OCI-LY1 (cell line): ENCODE data around the gene UGGT1.

Experiments
- H2AFZ ChIP-seq: fragments of 200-600 bp; sonication (generic), shearing (Covaris generic); 2 replicates; pipeline ENCODE4 v1.6.0; 2014; ENCODE audit warnings: antibody characterized with exemption, mild to moderate bottlenecking, low read length
- H3F3A ChIP-seq: fragments of 200-600 bp; sonication (generic), shearing (Covaris generic); 2 replicates; pipeline ENCODE4 v1.6.0; 2014; ENCODE audit warnings: mild to moderate bottlenecking, antibody characterized with exemption, low read length, moderate library complexity; ENCODE audit not compliant: insufficient read depth
- H3K27ac ChIP-seq: fragments of 200-600 bp; sonication (generic); 2 replicates; pipeline ENCODE4 v1.5.1; 2014; ENCODE audit warnings: low read length, mixed run types, mild to moderate bottlenecking, low read depth; ENCODE audit not compliant: poor library complexity, severe bottlenecking
- H3K27me3 ChIP-seq: fragments of 200-600 bp; sonication (generic); 2 replicates; pipeline ENCODE4 v1.6.0; 2014; ENCODE audit warnings: antibody characterized with exemption, mild to moderate bottlenecking, low read length, moderate library complexity; ENCODE audit not compliant: insufficient read depth
- H3K36me3 ChIP-seq: fragments of 200-600 bp; sonication (generic); 2 replicates; pipeline ENCODE4 v1.6.1; 2014; ENCODE audit warnings: mild to moderate bottlenecking, antibody characterized with exemption, low read length, moderate library complexity, mixed read lengths; ENCODE audit not compliant: insufficient read depth
- H3K4me1 ChIP-seq: fragments of 200-600 bp; sonication (generic); 2 replicates; pipeline ENCODE4 v1.5.1; 2014; ENCODE audit warnings: mild to moderate bottlenecking, low read length, moderate library complexity; ENCODE audit not compliant: insufficient read depth, severe bottlenecking
- H3K4me2 ChIP-seq: fragments of 200-600 bp; sonication (generic), shearing (Covaris generic); 2 replicates; pipeline ENCODE4 v1.6.1; 2014; ENCODE audit warnings: low read length
- H3K4me3 ChIP-seq: fragments of 200-600 bp; sonication (generic); 2 replicates; pipeline ENCODE4 v1.5.1; 2014; ENCODE audit warnings: low read length, low read depth, mild to moderate bottlenecking, mixed read lengths; ENCODE audit not compliant: poor library complexity, severe bottlenecking
- H3K79me2 ChIP-seq: fragments of 200-600 bp; shearing (Covaris generic); 2 replicates; pipeline ENCODE4 v1.6.1; 2016; ENCODE audit warnings: mixed run types, low read length, mixed read lengths; ENCODE audit not compliant: insufficient read depth
- H3K9ac ChIP-seq: fragments of 200-600 bp; sonication (generic), shearing (Covaris generic); 2 replicates; pipeline ENCODE4 v1.6.1; 2014; ENCODE audit warnings: mild to moderate bottlenecking, low read length, mixed read lengths
- H3K9me2 ChIP-seq: fragments of 200-600 bp; sonication (generic), shearing (Covaris generic); 2 replicates; pipeline ENCODE4 v1.6.1; 2014; ENCODE audit warnings: low read depth, mild to moderate bottlenecking, low read length, mixed read lengths
- H3K9me3 ChIP-seq: fragments of 200-600 bp; shearing (Covaris generic); 2 replicates; pipeline ENCODE4 v1.6.1; 2014; ENCODE audit warnings: low read length, mixed read lengths
- H4K20me1 ChIP-seq: fragments of 200-600 bp; sonication (generic), shearing (Covaris generic); 2 replicates; pipeline ENCODE4 v1.6.0; 2016; ENCODE audit warnings: mild to moderate bottlenecking, low read length; ENCODE audit not compliant: insufficient read depth
- CTCF ChIP-seq: fragments of 200-600 bp; sonication (generic), shearing (Covaris generic); IDR thresholded peaks from 2 replicates; pipeline ENCODE4 v1.5.1; 2017; ENCODE audit warnings: mild to moderate bottlenecking, antibody characterized with exemption, low read length, moderate library complexity, mixed read lengths
- EZH2 ChIP-seq: fragments of 200-600 bp; sonication (generic), shearing (Covaris generic); IDR thresholded peaks from 2 replicates; pipeline ENCODE4 v1.8.0; 2017; ENCODE audit warnings: borderline replicate concordance, mixed run types, mild to moderate bottlenecking, antibody characterized with exemption, low read length, moderate library complexity, mixed read lengths

UGGT1 gene

DNA sequence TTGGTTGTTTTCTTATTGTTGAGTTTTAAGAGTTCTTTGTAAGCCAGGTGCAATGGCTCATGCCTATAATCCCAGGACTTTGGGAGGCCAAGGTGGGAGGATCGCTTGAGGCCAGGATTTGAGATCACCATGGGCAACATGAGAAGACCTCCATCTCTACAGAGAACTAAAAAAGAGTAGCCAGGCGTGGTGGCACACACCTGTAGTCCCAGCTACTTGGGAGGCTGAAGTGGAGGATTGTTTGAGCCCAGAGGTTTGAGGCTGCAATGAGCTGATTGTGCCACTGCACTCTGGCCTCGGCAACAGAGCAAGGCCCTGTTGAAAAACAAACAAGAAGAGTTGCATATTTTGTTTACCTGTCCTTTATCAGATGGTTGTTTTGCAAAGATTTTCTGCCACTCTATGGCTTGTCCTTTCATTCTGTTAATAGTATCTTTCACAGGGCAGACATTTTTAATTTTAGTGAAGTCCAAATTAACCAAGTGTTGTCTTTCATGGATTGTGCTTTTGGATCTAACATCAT is 46.2 kb downstream of the UGGT1 start:
- Histone ChIP-seq H3K4me3 (no peak overlapping the region), H3F3A (no peaks in the 10 kb centered on the region), H3K27me3 (no peaks in the 10 kb centered on the region), H3K9me3 (no peaks in the 10 kb centered on the region), H3K4me2 (no peak overlapping the region), H3K9ac (no peak overlapping the region), H3K36me3 (peaks cover 83% of the 10 kb centered on the region), H4K20me1 (no peaks in the 10 kb centered on the region), H3K27ac (no peak overlapping the region), H3K4me1 (no peaks in the 10 kb centered on the region), H3K9me2 (no peaks in the 10 kb centered on the region), H2AFZ (no peak overlapping the region), H3K79me2 (no peaks in the 10 kb centered on the region)
- TF ChIP-seq CTCF (no peak), EZH2 (no peak)

GRCh38 chr2:128139624-128140023 is 48.6 kb downstream of the UGGT1 start:
- Histone ChIP-seq H2AFZ (no peak overlapping the region), H3K36me3 (peaks cover 74% of the 10 kb centered on the region), H4K20me1 (no peaks in the 10 kb centered on the region), H3K79me2 (no peaks in the 10 kb centered on the region), H3K9me2 (no peaks in the 10 kb centered on the region), H3K27ac (no peak overlapping the region), H3K27me3 (no peaks in the 10 kb centered on the region), H3K9ac (no peak overlapping the region), H3F3A (no peaks in the 10 kb centered on the region), H3K4me3 (no peak overlapping the region), H3K9me3 (no peaks in the 10 kb centered on the region), H3K4me1 (no peaks in the 10 kb centered on the region), H3K4me2 (no peak overlapping the region)
- TF ChIP-seq CTCF (no peak), EZH2 (no peak)

DNA sequence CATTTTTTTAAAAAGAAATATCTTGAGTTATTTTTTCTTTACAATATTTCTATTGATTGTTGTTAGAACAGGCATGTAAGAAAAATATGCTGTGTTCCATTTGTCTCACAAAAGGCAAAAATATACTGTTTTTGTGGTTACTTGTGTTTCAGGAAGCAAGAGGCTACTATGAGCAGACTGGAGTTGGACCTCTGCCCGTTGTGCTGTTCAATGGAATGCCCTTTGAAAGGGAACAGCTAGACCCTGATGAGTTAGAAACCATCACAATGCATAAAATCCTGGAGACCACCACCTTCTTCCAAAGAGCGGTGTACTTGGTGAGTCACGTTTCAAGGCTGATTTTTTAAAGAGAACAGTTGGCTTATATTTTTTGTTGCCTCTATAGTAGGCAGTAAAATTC is 54.7 kb downstream of the UGGT1 start:
- no peaks in the 10 kb centered on the region for H3K27me3 ChIP-seq
- H4K20me1 ChIP-seq, result no peaks in the 10 kb centered on the region
- H3K27ac ChIP-seq, result no peak overlapping the region
- no peak overlapping the region for H3K4me2 ChIP-seq
- H3K9me2 ChIP-seq, result no peaks in the 10 kb centered on the region
- no peaks in the 10 kb centered on the region for H3K4me1 ChIP-seq
- H2AFZ ChIP-seq, result no peak overlapping the region
- H3K79me2 ChIP-seq, result no peaks in the 10 kb centered on the region
- H3F3A ChIP-seq, result no peaks in the 10 kb centered on the region
- no peak overlapping the region for H3K9ac ChIP-seq
- H3K9me3 ChIP-seq, result no peaks in the 10 kb centered on the region
- TF ChIP-seq EZH2 (no peak), CTCF (no peak)
- H3K4me3 ChIP-seq, result no peak overlapping the region
- peaks cover 63% of the 10 kb centered on the region; the same call in 1 of the 2 replicates for H3K36me3 ChIP-seq
